Measurements from ENCODE around the gene UTS2B. TPM values are rescaled to one million over a fixed set of nuclear protein-coding genes. Genes with fewer than 3 reads are reported as not detected.

UTS2B gene
- total RNA-seq, 1 donor from 2014 or later, result 0.70 TPM

DNA sequence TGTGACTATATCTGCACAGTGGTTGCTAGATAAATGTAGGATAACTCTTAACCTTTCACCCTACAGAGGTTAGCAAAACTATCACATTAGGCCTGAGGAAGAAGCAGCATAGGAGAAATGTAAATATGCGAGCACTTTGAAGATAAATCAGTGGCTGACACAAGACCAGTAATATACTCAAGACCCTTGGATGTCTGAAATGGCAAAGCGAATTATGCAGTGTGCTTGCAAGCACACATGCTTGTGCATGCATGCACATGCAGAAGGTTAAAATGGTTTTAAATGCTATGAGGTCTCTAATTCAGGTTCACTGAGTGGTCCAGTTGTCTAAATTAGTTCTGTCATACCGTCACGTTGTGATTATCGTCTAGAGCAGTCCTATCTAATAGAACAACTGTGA is 13.6 kb upstream of the UTS2B start:
- Mint-ChIP-seq H3K27ac (ENCODE audit: unreplicated experiment) (no peak overlapping the region), H3K4me3 (no peak overlapping the region), H3K4me1 (peaks cover 29% of the 10 kb centered on the region), H3K36me3 (ENCODE audit: low read depth) (no peaks in the 10 kb centered on the region), H3K27me3 (ENCODE audit: low read depth) (no peaks in the 10 kb centered on the region), H3K9me3 (no peaks in the 10 kb centered on the region)
- no peak for DNase-seq (ENCODE audit: low read depth, low spot score)
- TF ChIP-seq, protein P1, sequence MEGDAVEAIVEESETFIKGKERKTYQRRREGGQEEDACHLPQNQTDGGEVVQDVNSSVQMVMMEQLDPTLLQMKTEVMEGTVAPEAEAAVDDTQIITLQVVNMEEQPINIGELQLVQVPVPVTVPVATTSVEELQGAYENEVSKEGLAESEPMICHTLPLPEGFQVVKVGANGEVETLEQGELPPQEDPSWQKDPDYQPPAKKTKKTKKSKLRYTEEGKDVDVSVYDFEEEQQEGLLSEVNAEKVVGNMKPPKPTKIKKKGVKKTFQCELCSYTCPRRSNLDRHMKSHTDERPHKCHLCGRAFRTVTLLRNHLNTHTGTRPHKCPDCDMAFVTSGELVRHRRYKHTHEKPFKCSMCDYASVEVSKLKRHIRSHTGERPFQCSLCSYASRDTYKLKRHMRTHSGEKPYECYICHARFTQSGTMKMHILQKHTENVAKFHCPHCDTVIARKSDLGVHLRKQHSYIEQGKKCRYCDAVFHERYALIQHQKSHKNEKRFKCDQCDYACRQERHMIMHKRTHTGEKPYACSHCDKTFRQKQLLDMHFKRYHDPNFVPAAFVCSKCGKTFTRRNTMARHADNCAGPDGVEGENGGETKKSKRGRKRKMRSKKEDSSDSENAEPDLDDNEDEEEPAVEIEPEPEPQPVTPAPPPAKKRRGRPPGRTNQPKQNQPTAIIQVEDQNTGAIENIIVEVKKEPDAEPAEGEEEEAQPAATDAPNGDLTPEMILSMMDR (conservative IDR thresholded peaks at IDR 0.05), result no peak

DNA sequence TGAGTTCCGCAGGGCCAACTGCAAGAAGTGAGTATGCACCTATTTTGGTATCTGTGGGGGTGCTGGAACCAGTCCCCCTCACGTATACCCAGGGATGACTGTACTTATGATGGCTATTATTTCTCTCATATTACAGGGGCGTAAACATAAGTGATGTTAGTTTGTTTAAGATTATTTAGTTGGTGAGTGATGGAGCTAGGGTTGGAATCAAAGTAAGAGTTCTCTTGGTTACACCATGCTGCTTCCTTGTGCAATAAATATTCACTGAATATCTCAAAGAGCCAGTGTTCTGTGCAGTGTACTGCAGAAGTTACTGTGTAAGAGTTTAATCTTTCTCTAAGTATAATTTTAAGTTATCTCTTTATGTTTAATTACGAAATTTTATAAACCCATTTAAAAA is 12.8 kb upstream of the UTS2B start:
- no peaks in the 10 kb centered on the region for H3K36me3 Mint-ChIP-seq (ENCODE audit: low read depth)

DNA sequence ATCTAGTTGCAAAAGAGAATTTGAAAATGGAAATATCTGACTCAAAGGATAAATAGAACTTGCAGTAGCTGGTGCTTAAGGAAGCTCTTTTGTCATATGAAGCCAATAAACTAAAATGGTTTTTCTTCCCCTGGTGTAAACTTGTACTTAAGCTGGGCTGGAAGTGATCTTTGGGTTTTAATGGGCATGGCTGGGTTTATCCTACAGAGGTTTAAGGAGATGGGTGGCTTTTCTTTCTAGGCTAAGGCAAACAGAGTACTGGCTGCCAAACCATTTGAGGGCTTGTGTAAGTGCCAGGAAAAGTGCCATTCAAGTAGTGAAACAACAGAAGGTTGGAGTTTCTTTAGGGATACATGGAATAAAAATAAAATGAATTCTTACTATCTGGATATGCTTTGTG is 12.1 kb upstream of the UTS2B start:
- no peak for DNase-seq (ENCODE audit: low read depth, low spot score)
- H3K36me3 Mint-ChIP-seq (ENCODE audit: low read depth), result no peaks in the 10 kb centered on the region
- TF ChIP-seq, protein P1 (conservative IDR thresholded peaks at IDR 0.05), result no peak
- H3K9me3 Mint-ChIP-seq, result no peaks in the 10 kb centered on the region
- H3K27ac Mint-ChIP-seq (ENCODE audit: unreplicated experiment), result no peak overlapping the region
- no peak overlapping the region for H3K4me3 Mint-ChIP-seq
- H3K4me1 Mint-ChIP-seq, result peaks cover 21% of the 10 kb centered on the region
- H3K27me3 Mint-ChIP-seq (ENCODE audit: low read depth), result no peaks in the 10 kb centered on the region

More for the DNA sequence above, 12.8 kb upstream of the UTS2B start:
- Mint-ChIP-seq H3K9me3 (no peaks in the 10 kb centered on the region), H3K4me1 (peaks cover 23% of the 10 kb centered on the region), H3K27me3 (ENCODE audit: low read depth) (no peaks in the 10 kb centered on the region), H3K27ac (ENCODE audit: unreplicated experiment) (no peak overlapping the region), H3K4me3 (no peak overlapping the region)
- DNase-seq (ENCODE audit: low read depth, low spot score), result no peak
- TF ChIP-seq, protein P1 (conservative IDR thresholded peaks at IDR 0.05), result no peak

DNA sequence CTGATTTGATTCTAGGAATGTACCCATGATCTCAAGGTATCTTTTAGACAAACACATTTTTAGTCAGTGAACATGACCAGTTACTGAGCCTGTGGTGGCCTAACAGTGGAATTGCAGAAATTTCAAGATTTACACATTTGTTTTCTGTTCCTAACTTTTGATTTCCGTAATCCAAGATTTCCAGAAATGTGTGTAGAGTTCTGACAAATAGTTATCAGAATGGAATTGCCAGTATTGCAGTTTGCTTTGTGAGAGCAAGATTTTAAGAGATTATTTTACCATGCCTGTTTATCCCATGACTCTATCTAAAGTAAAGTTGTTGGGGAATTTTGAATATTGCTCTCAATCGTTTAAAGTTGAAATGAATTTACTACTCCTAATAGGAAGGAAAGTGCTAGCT is 11.7 kb upstream of the UTS2B start:
- Mint-ChIP-seq H3K9me3 (no peaks in the 10 kb centered on the region), H3K4me1 (peaks cover 19% of the 10 kb centered on the region), H3K27me3 (ENCODE audit: low read depth) (no peaks in the 10 kb centered on the region), H3K27ac (ENCODE audit: unreplicated experiment) (no peak overlapping the region), H3K36me3 (ENCODE audit: low read depth) (no peaks in the 10 kb centered on the region), H3K4me3 (no peak overlapping the region)
- no peak for DNase-seq (ENCODE audit: low read depth, low spot score)
- TF ChIP-seq, protein P1 (conservative IDR thresholded peaks at IDR 0.05), result no peak

DNA sequence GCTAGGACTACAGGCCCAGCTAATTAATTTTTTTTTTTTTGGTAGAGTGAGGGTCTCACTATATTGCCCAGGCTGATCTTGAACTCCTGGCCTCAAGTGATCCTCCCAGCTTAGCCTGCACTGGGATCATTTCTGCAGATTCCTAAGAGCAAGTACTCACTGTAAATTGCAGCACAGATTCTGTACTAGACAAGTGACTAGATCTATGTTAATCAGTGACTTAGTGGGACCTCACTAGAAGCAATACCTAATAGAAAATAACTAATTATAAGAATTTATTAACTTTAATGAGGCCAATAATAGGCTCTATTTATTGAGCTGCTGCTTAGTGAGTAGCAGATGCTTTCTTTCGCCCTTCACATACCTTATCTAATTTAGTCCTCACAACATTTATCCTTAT is 10.6 kb upstream of the UTS2B start:
- Mint-ChIP-seq H3K27me3 (ENCODE audit: low read depth) (no peaks in the 10 kb centered on the region), H3K27ac (ENCODE audit: unreplicated experiment) (no peak overlapping the region), H3K4me3 (no peak overlapping the region), H3K9me3 (no peaks in the 10 kb centered on the region), H3K36me3 (ENCODE audit: low read depth) (no peaks in the 10 kb centered on the region), H3K4me1 (peaks cover 19% of the 10 kb centered on the region)
- DNase-seq (ENCODE audit: low read depth, low spot score), result no peak
- TF ChIP-seq, protein P1 (conservative IDR thresholded peaks at IDR 0.05), result no peak

DNA sequence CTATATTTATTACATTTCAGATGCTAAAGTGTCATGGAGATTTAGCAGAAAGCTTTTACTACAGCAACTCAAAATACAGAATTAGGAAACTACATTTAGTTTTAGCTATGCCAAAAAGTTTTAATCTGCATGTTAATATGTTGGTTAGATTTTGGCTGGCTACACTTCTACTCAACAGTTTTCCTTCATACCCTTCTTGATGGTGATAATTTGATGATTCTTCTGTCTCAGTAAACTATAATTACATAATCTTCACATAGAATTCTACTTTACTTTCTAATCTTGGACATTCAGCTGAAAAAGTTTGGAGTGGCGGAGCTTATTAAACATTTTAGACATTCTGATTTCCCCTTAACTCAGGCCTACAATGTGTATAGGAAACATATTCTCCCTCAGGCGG is 10.0 kb upstream of the UTS2B start:
- no peak overlapping the region for H3K4me3 Mint-ChIP-seq
- no peak overlapping the region for H3K27ac Mint-ChIP-seq (ENCODE audit: unreplicated experiment)
- H3K36me3 Mint-ChIP-seq (ENCODE audit: low read depth), result no peaks in the 10 kb centered on the region
- no peaks in the 10 kb centered on the region for H3K27me3 Mint-ChIP-seq (ENCODE audit: low read depth)
- no peak for DNase-seq (ENCODE audit: low read depth, low spot score)
- TF ChIP-seq, protein P1 (conservative IDR thresholded peaks at IDR 0.05), result no peak
- no peaks in the 10 kb centered on the region for H3K9me3 Mint-ChIP-seq
- peaks cover 19% of the 10 kb centered on the region for H3K4me1 Mint-ChIP-seq

Measured in neural crest cell (in vitro differentiated cells).